GM15510 (cell line): ENCODE results near the gene RPS6KA2.

Source experiments
- POLR2A ChIP-seq: IDR thresholded peaks from 3 replicates; pipeline ENCODE4 v1.6.1; 2011; ENCODE audit warnings: borderline replicate concordance; ENCODE audit not compliant: insufficient read length; ENCODE audit errors: extremely low read depth

The RPS6KA2 gene

DNA sequence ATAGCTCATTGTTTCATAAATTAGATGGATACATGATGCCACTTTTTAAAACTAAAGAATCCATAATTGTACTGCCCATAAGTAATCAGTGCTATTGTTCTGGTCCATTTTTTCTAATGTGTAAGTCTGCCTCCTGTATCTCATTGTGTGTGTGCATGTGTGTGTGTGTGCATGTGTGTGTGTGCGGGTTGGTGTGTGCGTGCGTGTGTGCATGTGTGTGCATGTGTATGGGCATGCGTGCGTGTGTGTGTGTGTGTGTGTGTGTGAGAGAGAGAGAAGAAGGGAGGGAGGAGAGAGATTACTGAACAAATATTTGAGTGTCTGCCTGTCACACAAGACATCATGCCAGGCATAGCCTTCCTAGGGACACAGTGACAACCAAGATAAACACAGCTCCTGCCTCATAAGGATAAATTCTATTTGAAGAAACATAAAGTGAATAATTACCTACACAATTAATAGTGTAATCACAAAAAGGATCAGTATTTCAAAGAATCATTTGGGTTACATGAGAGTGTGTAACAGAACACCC lies 33.2 kb upstream of the RPS6KA2 start:
- no peak for TF ChIP-seq POLR2A

DNA sequence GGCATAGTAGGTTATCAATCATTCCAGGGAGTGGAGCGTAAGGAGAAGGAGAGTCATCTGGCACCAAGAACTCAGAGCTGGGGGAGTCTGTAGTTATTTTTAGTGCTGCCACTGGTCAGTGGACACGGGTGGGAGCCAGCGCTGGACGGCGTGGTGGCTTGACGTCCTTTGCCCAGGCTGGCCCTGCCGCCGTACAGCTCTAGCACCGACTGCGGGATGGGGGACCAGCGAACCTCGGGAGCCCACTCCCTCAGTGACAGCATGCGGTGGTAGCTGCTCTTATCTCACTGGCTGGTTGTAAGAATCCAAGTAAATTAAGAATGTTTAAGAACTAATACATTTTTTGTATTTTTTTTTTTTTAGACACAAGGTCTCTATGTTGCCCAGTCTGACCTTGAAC lies 32.5 kb upstream of the RPS6KA2 start:
- TF ChIP-seq POLR2A: no peak

DNA sequence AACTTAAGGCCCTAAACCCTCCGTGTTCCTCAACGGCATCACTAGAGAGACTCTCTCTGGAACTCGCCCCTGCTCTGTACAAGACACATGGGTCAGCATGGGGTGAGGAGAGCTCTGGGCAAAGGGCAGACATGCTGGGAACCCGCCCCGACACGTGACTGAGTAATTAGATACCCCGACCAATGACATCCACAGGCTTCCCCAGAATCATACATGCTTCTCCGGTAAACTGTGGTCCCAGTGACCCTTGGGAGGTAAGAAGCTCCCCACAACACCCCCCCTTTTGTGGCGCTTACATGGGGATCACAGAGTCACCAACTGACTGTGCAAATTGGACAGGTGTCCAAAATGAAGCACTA lies 31.7 kb upstream of the RPS6KA2 start:
- TF ChIP-seq POLR2A: no peak

DNA sequence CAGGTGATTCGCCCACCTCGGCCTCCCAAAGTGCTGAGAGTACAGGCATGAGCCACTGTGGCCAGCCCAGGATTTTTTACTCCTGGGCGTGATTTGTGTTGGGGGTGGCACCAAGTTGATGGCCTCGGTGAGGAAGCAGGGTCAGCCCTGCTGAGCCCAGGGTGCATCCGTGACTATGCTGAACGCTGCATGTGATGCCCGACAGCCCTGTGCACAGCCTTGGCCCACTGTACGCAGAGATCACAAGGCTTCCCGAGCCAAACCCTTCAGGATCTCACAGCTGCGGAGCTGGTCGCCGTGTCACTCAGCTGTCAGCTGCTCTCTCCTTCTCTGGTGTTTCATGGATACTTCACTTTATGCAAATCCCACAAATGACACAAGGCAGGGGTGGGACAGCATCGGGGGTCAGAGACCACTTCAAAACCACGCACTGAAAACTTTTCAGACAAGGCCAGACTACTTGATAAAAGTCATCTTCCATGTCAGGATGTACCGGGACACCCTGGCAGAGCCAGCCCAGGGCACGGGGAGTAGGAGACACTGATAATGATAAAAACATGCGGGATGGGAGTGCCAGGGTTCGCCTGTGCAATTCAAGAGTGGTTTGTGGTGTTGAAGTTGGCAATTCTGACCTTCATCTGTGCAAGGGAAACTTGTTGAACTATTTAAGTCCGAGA lies 31.2 kb upstream of the RPS6KA2 start:
- TF ChIP-seq POLR2A: no peak

DNA sequence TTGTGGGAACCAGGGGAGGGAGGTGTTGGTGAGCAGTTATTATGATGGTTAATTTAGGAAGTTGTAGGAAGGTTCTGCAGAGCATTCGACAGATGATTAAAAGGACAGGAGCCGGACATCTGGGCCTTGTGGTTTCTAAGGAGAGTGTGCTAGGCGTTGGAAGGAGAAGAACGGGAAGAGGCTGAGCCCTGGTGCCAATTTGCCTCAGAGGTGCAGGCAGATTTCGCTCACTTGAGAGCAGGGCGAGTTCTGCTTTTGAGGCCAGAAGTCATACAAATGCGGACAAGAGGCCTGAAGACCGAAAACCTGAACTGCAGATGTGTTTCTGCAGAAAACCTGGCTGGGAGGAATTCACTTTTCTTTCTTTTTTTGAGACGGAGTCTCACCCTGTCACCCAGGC lies 30.5 kb upstream of the RPS6KA2 start:
- TF ChIP-seq POLR2A: no peak

DNA sequence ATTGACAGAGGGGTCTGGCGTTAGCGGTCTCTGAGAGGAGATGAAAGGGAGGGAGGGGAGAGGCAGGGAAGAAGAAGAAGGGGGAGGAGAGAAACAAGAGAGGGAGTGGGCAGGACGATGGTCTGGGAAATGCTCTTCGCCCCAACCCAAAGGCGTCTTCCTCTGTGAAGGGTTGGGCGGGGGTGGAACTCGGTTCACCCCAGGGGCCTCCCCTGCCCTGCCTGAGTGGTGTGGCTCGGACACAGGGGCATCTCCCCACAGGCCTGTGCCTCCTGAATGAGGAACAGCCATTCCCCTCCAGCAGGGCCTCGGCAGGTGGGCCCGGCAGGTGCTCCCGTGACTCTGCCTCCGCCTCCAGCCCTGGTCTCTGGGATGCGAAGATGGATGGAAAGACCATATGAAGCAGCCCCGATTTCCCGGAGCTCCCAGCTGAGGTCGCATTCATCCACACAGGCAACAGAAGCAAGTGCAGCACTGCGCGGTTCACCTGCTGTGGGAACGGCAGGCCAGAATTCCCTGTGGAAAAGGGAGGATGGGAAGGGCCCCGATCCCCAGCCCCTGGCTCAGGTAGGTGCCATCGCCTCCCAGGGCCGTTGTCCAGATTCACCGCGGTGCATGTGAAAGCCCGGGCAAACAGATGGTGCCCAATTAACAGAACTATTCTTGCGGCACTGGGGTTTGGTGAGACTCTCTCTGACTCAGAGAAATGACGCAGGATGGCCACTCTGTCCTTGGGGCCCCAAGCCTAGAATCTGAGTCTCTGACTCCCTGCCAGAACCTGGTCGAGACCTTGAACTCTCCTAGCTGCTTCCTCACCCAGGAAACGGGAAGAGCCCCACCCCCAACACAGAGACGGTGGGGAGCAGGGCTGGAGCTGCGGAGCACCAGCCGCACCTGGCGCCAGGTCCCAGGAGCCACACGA lies 29.4 kb upstream of the RPS6KA2 start:
- TF ChIP-seq POLR2A: no peak

DNA sequence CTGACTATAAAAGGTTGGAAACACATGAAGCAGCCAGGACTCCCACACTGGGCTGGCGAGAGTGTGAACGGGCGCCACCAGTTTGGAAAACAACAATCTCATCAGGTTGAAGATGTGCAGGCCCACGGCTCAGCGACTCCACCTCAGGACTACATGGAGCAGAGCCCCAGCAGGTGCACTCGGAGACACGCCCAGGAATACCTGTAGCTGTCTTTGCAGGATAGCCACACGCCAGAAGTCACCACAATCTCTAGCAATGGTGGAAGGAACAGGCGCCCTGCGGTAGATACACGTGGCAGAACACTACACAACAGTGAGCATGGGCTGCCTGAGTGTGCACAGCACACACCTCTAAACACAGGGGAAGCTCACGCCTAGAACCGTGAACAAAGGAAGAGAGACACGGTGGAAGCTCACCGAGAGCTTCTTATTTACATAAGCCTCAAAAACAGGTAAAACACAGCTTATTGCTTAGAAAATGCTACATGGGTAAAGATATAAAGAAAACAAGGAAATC lies 28.7 kb upstream of the RPS6KA2 start:
- TF ChIP-seq POLR2A: no peak

DNA sequence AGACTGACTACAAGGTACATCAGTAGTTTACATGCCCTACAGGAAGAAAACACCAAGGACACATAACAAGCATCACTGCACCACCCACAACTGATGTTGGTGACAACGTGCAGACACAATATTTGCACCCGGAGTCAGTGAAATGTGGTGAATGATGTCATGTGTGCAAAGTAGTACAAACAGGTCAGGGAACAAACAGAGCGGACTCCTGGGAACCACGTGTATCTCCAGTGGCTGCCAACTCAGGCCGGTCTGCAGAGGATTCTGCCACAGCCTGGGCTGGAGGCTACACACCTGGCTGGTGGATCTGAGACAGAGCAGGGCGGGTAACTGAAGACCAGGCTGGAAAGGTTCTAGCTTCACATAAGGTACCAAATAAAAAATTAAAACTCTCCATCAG lies 28.2 kb upstream of the RPS6KA2 start:
- TF ChIP-seq POLR2A: no peak

DNA sequence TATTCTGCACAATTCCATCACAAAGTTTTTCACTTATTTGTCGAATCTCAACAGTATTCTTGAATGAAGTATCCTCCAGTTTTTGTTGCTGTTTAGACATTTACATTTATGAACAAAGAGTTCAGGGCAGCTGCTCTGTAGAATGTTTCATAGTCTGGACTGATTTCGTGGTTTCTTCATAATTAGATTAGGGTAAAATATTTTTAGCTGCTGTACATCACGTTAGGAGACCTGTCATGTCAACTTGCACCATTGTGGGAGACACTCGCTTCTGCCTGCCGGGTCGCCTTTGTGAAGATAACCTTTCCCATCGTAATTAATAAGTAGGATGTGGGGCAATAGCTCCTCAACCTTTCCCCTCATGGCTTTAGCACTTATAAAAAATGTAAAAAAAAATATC lies 27.5 kb upstream of the RPS6KA2 start:
- TF ChIP-seq POLR2A: no peak

DNA sequence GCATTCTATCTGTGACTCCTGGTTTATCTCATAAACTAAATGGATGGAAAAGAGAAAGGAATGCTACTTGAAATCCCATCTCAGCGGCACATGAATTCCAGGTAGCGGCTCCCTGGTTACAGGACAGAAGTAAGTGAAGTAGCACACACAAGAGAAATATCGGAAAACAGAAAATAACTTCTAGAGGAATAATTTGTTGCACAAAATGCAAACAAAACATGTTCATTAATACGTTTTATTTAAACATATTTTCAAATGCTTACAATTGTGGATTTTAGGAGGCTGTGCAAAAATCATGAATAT lies 26.5 kb upstream of the RPS6KA2 start:
- TF ChIP-seq POLR2A: no peak

DNA sequence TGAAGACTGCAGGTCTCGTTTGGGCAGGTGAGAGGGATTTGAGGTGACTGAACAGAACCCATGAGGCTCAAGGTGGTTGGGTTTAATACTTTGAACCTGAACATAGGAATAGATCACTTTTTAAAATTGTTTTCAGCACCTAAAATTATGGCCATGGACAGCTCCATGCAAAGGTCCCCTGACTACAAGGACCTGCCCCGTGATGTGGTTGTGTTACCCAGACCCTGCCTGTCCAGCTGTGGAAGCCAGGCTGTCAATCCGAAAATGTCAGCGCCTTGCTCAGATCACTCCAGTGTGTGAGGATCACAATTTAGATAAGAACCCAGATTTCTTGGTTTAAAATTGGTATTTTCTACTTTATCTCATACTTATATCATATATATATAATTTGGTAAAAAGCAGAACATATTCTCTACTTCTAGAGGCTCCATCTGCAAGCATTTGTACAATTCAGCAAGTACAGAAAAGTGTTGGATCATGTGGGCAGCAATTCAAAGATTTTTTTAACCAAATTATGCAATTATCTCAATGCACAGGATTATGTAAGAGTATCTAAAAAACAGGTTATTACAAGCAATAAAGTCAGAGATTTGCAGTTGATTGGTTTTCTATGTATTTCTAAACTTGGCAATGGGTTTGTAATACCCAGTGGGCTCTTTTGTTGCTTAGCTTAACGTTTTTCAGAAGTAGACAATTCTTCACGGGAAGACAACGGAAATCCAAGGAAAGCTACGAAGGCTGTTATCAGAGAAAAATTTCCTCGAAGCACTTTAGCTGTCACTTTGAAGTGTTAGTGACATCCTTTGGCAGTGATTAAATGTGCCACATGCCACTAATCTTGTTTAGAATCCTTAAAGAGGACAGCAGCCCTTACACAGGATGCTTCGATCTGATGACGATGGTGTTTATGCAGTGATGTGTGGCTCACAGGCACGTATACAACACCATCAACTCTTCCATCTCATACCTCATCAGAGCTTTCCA lies 24.1 kb upstream of the RPS6KA2 start:
- TF ChIP-seq POLR2A: no peak

DNA sequence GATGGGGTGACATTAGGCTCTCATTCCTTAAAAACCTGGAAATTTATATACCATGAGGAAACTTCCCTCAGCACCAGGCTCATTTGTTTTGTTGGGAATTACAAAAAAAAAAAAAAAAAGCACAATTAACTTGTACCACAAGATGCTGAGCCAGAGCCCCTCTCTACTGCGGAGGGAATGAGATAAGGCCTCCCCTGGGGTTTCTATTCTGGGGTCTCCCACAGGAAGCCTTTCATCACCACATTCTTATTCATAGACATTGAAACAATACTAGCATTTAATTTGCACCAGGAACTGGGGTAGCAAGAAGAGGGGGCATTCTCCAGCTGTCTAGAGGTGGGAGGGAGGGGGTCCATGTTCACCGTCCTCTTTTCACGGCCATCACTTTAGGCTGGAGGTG lies 23.0 kb upstream of the RPS6KA2 start:
- no peak for TF ChIP-seq POLR2A

DNA sequence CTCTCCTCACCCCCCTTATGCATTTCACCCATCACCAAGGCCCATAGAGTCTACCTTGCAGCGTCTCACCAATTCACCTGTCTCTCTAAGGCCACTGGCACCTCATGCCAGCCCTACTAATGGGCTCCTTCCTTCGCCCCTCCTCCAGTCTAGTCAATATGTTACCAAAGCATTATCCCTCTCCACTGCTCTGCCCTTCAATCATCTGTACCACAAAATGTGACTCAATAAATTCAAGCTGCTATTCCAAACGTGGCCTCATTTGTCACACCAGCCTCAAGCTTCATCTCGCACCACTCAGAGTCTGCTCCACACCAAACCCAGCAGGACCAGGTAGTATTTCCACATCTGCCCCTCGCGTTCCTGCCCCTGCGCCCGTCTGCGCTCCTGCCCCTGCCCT lies 21.8 kb upstream of the RPS6KA2 start:
- TF ChIP-seq POLR2A: no peak

DNA sequence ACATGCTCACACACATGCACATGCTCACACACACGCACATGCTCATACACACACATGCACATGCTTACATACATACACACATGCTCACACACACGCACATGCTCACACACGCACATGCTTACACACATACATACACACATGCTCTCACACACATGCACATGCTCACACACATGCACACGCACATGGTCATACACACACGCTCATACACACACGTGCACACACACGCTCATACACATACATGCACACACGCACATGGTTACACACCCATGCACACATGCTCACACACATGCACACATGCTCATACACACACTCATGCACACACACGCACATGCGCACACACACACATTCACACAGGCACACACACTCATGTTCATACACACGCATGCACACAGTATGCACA lies 20.8 kb upstream of the RPS6KA2 start:
- TF ChIP-seq POLR2A: no peak

DNA sequence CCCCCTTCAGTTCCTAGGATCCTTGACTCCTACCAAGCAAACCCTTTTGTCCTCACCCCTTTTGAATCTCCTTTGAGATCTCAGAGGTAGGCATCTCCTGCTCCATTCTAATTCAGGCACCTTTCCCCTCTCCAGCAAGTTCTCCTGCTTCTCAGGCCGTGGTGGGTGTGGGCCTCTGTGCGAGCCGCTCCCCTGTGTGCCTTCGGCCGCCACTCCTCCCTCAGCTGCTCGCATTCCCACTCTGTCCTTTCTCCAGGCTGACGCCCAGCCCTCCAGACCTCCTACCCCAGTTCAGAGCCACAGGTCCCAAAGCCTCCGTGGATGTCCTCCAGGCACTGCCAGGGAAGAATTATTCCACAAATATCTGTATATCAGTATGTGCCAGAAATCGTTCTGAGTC lies 19.7 kb upstream of the RPS6KA2 start:
- TF ChIP-seq POLR2A: no peak

DNA sequence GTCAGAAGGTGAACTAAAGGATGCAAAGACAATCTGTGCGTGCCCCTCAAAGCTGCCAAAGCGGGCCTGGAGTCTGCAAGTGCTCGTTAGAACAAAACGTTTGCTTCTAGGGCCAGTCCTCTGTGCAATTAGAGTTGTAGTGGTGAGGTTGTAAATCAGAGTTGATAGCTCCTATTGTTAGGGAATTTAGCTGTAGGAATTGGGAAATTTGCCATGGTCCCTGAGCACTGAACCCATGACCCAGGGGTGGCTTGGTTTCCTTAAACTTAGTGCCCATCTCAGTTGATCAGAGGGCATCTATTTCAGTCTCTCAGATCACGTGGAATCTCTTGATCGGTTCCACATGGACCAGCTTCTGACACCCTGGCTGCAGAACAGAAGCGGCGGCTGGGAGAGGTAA lies 18.8 kb upstream of the RPS6KA2 start:
- TF ChIP-seq POLR2A: no peak

DNA sequence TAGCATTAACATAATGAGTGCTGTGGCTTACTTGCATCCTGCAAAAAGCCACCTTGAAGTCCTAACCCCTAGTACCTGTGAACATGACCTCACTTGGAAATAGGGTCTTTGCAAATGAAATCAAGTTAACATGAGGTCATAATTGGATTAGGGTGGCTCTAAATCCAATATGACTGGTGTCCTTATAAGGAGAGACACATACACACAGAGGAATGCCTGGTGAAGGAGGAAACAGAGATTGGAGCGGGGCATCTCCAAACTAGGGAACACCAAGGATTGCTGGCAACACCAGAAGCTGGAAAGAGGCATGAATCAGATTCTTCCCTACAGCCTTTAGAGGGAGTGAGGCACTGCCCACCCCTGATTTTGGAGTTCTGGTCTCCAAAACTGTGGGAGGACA lies 17.6 kb upstream of the RPS6KA2 start:
- no peak for TF ChIP-seq POLR2A
